HEK293 (cell line): ENCODE results near the gene SLC8A2.

Experiments used
- ATF2 ChIP-seq: fragments of 450-650 bp; formaldehyde crosslinking; IDR thresholded peaks from 2 replicates; pipeline ENCODE4 v1.5.1; 2016; ENCODE audit warnings: missing biosample characterization, missing genetic modification characterization, low read depth
- CTCF ChIP-seq: fragments of 450-650 bp; formaldehyde crosslinking; IDR thresholded peaks from 2 replicates; pipeline ENCODE4 v1.5.1; 2016; ENCODE audit warnings: missing biosample characterization, missing genetic modification characterization
- KLF10 ChIP-seq: fragments of 450-650 bp; IDR thresholded peaks from 2 replicates; pipeline ENCODE4 v1.5.1; 2018; ENCODE audit warnings: missing biosample characterization, mild to moderate bottlenecking, missing genetic modification characterization
- YY1 ChIP-seq: fragments of 450-650 bp; formaldehyde crosslinking; IDR thresholded peaks from 2 replicates; pipeline ENCODE4 v1.5.1; 2018; ENCODE audit warnings: missing biosample characterization, missing genetic modification characterization
- ZBTB17 ChIP-seq: fragments of 450-650 bp; formaldehyde crosslinking; IDR thresholded peaks from 2 replicates; pipeline ENCODE4 v1.5.1; 2016; ENCODE audit warnings: missing biosample characterization, missing genetic modification characterization
- ZBTB44 ChIP-seq: fragments of 450-650 bp; IDR thresholded peaks from 2 replicates; pipeline ENCODE4 v1.5.1; 2018; ENCODE audit warnings: missing biosample characterization, mild to moderate bottlenecking, missing genetic modification characterization
- ZFP37 ChIP-seq: fragments of 450-650 bp; formaldehyde crosslinking; IDR thresholded peaks from 2 replicates; pipeline ENCODE4 v1.5.1; 2016; ENCODE audit warnings: missing biosample characterization, missing genetic modification characterization
- ZIC2 ChIP-seq: fragments of 450-650 bp; formaldehyde crosslinking; IDR thresholded peaks from 2 replicates; pipeline ENCODE4 v1.5.1; 2016; ENCODE audit warnings: missing biosample characterization, missing genetic modification characterization
- ZNF202 ChIP-seq: fragments of 450-650 bp; formaldehyde crosslinking; IDR thresholded peaks from 2 replicates; pipeline ENCODE4 v1.5.1; 2016; ENCODE audit warnings: missing biosample characterization, missing genetic modification characterization, borderline replicate concordance
- ZNF362 ChIP-seq: fragments of 450-650 bp; formaldehyde crosslinking; IDR thresholded peaks from 2 replicates; pipeline ENCODE4 v1.5.1; 2016; ENCODE audit warnings: missing biosample characterization, missing genetic modification characterization
- ZNF549 ChIP-seq: fragments of 450-650 bp; IDR thresholded peaks from 2 replicates; pipeline ENCODE4 v1.5.1; 2018; ENCODE audit warnings: missing biosample characterization, missing genetic modification characterization, mild to moderate bottlenecking, inconsistent platforms, moderate library complexity
- ZNF558 ChIP-seq: fragments of 450-650 bp; formaldehyde crosslinking; IDR thresholded peaks from 2 replicates; pipeline ENCODE4 v1.5.1; 2016; ENCODE audit warnings: missing biosample characterization, missing genetic modification characterization

- TF ChIP-seq CTCF (no peak), ATF2 (tag by site-specific recombination) (no peak), ZNF549 (tag by site-specific recombination) (no peak), YY1 (tag by site-specific recombination) (no peak), ZFP37 (tag by site-specific recombination) (no peak), ZNF558 (tag by site-specific recombination) (no peak), ZBTB44 (no peak), ZIC2 (tag by site-specific recombination) (no peak), KLF10 (no peak), ZNF202 (tag by site-specific recombination) (no peak; the same call in 1 of the 2 replicates), ZNF362 (no peak), ZBTB17 (tag by site-specific recombination) (no peak)
Observed at GRCh38 chr19:47422417-47423163, 49.1 kb downstream of the SLC8A2 start.
